ENCODE data around the gene TSPAN9. TPM values are rescaled to one million over a fixed set of nuclear protein-coding genes. Genes with fewer than 3 reads are reported as not detected.

Gene TSPAN9
- polyA plus RNA-seq, 2 of the 4 experiments (the other 2 are of a cell fraction) = 12.4 to 16.1 TPM

DNA sequence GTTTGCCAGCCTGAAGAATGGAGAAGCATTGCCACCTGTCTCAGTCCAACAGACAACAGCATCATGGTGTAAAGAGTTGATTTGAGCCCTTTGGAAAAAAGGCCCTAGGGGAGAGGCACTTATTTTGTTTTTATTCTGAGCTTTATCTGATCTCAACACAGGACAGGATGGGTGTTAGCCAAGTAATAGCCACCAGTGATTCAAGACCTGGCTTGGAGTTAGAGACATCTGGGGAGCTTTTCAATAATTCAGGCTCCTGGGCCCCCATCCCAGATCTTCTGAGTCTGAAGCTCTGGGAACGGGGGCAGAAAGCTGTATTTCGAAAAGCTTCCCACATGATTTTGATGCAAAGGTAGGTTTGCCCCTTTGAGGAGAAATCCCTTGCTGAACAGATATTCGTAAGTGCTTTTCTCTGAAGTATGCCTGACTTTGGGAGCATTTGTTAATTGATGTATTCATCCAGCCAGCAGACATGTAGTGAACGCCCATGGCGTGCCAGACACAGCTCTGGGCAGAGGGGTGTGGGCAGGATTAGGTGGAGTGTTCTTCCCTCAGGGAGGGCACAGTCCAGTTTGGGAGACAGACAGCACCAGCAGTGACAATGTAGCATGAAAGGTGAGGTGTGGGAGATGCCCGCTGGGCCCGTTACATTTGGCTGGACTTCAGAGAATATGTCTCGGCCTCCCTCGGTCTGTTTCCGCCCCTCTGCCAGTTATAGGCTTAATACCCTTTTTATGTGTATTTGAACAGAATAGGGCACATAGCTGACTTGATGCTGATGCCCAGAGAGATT, 72.5 kb downstream of the TSPAN9 start (continued):
- TF ChIP-seq, protein P1, sequence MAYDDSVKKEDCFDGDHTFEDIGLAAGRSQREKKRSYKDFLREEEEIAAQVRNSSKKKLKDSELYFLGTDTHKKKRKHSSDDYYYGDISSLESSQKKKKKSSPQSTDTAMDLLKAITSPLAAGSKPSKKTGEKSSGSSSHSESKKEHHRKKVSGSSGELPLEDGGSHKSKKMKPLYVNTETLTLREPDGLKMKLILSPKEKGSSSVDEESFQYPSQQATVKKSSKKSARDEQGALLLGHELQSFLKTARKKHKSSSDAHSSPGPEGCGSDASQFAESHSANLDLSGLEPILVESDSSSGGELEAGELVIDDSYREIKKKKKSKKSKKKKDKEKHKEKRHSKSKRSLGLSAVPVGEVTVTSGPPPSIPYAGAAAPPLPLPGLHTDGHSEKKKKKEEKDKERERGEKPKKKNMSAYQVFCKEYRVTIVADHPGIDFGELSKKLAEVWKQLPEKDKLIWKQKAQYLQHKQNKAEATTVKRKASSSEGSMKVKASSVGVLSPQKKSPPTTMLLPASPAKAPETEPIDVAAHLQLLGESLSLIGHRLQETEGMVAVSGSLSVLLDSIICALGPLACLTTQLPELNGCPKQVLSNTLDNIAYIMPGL (CRISPR knock-in tag; IDR thresholded peaks at IDR 0.05; ENCODE audit: borderline replicate concordance) = no peak
- TF ChIP-seq, protein P2, sequence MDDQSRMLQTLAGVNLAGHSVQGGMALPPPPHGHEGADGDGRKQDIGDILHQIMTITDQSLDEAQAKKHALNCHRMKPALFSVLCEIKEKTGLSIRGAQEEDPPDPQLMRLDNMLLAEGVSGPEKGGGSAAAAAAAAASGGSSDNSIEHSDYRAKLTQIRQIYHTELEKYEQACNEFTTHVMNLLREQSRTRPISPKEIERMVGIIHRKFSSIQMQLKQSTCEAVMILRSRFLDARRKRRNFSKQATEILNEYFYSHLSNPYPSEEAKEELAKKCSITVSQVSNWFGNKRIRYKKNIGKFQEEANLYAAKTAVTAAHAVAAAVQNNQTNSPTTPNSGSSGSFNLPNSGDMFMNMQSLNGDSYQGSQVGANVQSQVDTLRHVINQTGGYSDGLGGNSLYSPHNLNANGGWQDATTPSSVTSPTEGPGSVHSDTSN (IDR thresholded peaks at IDR 0.05) = no peak

DNA sequence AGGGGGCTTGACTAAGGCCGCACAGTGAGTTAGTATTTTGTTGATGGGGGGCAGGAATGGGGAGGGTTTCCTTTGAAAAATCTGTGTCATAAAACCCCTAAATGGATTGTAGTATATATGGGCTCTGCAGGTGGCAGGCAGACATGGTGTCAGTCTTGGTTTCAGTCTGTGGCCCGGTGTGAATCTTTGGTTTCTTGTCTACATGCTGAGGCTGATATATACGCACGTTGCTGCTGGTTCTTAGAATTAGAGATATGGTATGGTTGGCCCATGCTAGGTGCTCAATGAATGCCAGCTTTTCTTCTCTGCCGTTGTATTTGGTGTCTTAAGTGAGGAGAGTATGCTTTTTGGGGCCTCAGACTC, 73.1 kb downstream of the TSPAN9 start:
- FAIRE-seq (no peak), ATAC-seq (no peak), DNase-seq (ENCODE audit: low read depth in 1 of 2, low spot score in 1 of 2) (no peak)
- Histone ChIP-seq H3K4me1 (no peaks in the 10 kb centered on the region), H3K4me2 (no peak overlapping the region), H3K9me3 (no peaks in the 10 kb centered on the region), H3K27ac (no peak overlapping the region), H3K4me3 (no peak overlapping the region)
- POLR2A ChIA-PET = no interaction called here
- CTCF ChIA-PET = interaction anchor here (0.6 to 15.1 kb wide), 9 partner anchors 13 to 161 kb away, joined by 3 to 125 read pairs (median 5); no protein-coding TSS in a partner anchor
- TF ChIP-seq, protein P3, sequence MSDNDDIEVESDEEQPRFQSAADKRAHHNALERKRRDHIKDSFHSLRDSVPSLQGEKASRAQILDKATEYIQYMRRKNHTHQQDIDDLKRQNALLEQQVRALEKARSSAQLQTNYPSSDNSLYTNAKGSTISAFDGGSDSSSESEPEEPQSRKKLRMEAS (IDR thresholded peaks at IDR 0.05) = no peak
- no peak for TF ChIP-seq NFE2L2 (conservative IDR thresholded peaks at IDR 0.05; ENCODE audit: low read length)
- TF ChIP-seq ZSCAN20 (CRISPR knock-in tag; IDR thresholded peaks at IDR 0.05) = no peak
- no peak for TF ChIP-seq FOSL2 (IDR thresholded peaks at IDR 0.05)
- TF ChIP-seq FOSL2 (CRISPR knock-in tag; IDR thresholded peaks at IDR 0.05) = no peak
- no peak for TF ChIP-seq SREBF2 (IDR thresholded peaks at IDR 0.05)
- no peak for TF ChIP-seq PHF8 (IDR thresholded peaks at IDR 0.05; ENCODE audit: borderline replicate concordance, low read depth)
- WGBS (ENCODE audit: missing lambda C conversion rate) = 88% methylated on average over 5 of the region's 5 CpGs

DNA sequence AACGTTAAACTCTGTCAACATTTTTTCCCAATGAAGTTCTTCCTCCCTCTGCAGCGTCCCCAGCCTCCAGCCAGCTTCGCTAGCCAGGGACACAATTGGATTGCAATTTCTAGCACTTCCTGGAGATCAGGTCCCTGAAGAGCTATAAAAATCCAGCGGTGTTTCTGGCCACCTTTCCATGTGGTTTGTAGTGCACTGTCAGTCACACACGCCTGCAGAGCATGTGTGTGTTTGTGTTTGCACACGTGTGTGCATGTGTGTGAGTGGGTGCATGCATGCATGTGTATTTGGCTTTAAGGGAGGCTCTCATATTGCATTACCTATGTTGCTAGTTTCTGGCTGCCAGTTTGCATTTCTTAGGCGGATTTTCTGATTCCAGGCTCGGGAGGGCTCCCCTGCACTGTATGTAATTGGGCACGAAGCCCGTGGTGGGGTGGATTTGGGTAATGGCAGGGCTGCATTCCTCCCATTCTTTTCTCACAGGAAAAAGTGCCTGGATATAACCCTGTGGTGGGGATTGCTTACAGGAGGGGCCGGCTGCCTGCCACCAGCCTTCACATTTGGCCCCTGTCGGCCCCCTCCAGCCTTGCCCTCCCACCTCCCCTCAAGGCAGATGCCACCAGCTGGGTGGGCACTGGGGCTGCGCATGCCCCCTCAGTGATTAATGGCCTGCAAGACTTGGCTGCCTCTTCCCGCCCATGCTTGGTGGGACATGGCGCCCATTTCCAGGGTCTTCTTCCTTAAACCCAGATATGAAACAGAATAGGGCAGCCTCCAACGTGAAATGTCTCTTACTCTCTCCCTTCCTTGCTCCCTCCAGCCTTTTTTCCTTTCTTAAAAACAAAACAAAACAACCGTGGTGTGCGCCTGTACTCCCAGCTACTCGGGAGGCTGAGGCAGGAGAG, 74.0 kb downstream of the TSPAN9 start:
- ATAC-seq (no peak), DNase-seq (ENCODE audit: low read depth in 1 of 2, low spot score in 1 of 2) (no peak), FAIRE-seq (no peak)
- WGBS (ENCODE audit: missing lambda C conversion rate) = 82% methylated on average over 19 of the region's 19 CpGs
- TF ChIP-seq RAD21 (conservative IDR thresholded peaks at IDR 0.05 in 1 of 2, IDR thresholded peaks at IDR 0.05 in 1 of 2) (no peak), NR3C1 (IDR thresholded peaks at IDR 0.05) (no peak), FOSB (CRISPR knock-in tag; IDR thresholded peaks at IDR 0.05) (no peak), RFX5 (IDR thresholded peaks at IDR 0.05) (no peak), RARB (CRISPR knock-in tag; IDR thresholded peaks at IDR 0.05) (no peak), CBX8 (IDR thresholded peaks at IDR 0.05) (no peak), CEBPB (IDR thresholded peaks at IDR 0.05) (no peak), ZFP36 (IDR thresholded peaks at IDR 0.05; ENCODE audit: borderline replicate concordance, partially characterized antibody) (no peak), HOXA7 (CRISPR knock-in tag; IDR thresholded peaks at IDR 0.05) (no peak)
- TF ChIP-seq, protein P4, sequence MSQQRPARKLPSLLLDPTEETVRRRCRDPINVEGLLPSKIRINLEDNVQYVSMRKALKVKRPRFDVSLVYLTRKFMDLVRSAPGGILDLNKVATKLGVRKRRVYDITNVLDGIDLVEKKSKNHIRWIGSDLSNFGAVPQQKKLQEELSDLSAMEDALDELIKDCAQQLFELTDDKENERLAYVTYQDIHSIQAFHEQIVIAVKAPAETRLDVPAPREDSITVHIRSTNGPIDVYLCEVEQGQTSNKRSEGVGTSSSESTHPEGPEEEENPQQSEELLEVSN (IDR thresholded peaks at IDR 0.05; ENCODE audit: borderline replicate concordance, low read depth) = no peak
- TF ChIP-seq, protein P5, sequence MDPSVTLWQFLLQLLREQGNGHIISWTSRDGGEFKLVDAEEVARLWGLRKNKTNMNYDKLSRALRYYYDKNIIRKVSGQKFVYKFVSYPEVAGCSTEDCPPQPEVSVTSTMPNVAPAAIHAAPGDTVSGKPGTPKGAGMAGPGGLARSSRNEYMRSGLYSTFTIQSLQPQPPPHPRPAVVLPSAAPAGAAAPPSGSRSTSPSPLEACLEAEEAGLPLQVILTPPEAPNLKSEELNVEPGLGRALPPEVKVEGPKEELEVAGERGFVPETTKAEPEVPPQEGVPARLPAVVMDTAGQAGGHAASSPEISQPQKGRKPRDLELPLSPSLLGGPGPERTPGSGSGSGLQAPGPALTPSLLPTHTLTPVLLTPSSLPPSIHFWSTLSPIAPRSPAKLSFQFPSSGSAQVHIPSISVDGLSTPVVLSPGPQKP (IDR thresholded peaks at IDR 0.05; ENCODE audit: low read depth, low read length) = no peak
- no peaks in the 10 kb centered on the region for H3K4me1 ChIP-seq
- H3K4me2 ChIP-seq = no peak overlapping the region
- H3K4me3 ChIP-seq = no peak overlapping the region
- no peak overlapping the region for H3K27ac ChIP-seq
- no peaks in the 10 kb centered on the region for H3K9me3 ChIP-seq
- POLR2A ChIA-PET = no interaction called here
- CTCF ChIA-PET = interaction anchor here (1.2 to 15.1 kb wide), 4 partner anchors 14 to 125 kb away, joined by 4 to 125 read pairs (median 28); no protein-coding TSS in a partner anchor
